ENCODE results near the gene KRT20. TPM values are rescaled to one million over a fixed set of nuclear protein-coding genes. Genes with fewer than 3 reads are reported as not detected.

Gene KRT20
- total RNA-seq, result not detected

GRCh38 chr17:40884708-40885512, at the start of gene KRT20:
Gene KRT20, minus strand, starts transcription at chr17:40885242. Its CDS starts 57 bp downstream, at chr17:40885185.
- no peak for TF ChIP-seq CTCF (IDR thresholded peaks at IDR 0.05; ENCODE audit: low read depth)

GRCh38 chr17:40932608-40933007, 47.6 kb upstream of the KRT20 start:
- TF ChIP-seq CTCF (IDR thresholded peaks at IDR 0.05; ENCODE audit: low read depth), result no peak

GRCh38 chr17:40931311-40931710, 46.3 kb upstream of the KRT20 start:
- TF ChIP-seq CTCF (IDR thresholded peaks at IDR 0.05; ENCODE audit: low read depth), result no peak

- TF ChIP-seq CTCF (IDR thresholded peaks at IDR 0.05; ENCODE audit: low read depth), result no peak
These were observed 41.3 kb upstream of the KRT20 start for GRCh38 chr17:40926341-40926740.

GRCh38 chr17:40922239-40922638, 37.2 kb upstream of the KRT20 start:
- TF ChIP-seq CTCF (IDR thresholded peaks at IDR 0.05; ENCODE audit: low read depth), result no peak

- TF ChIP-seq CTCF (IDR thresholded peaks at IDR 0.05; ENCODE audit: low read depth), result no peak
These were observed 36.0 kb upstream of the KRT20 start for GRCh38 chr17:40921026-40921425.

GRCh38 chr17:40916366-40916765, 31.3 kb upstream of the KRT20 start:
- no peak for TF ChIP-seq CTCF (IDR thresholded peaks at IDR 0.05; ENCODE audit: low read depth)

Data from subcutaneous adipose tissue (tissue), 4 donors.